Measurements from ENCODE around the gene SEMA4C.
"Not testable (repeated sequence)": the region's sequence is repeated elsewhere in the genome, so short reads cannot be mapped to it uniquely, and the experiment has no call there.

Gene SEMA4C

GRCh38 chr2:96866586-96866985 is 3.3 kb downstream of the SEMA4C start:
- DNase-seq (ENCODE audit: low spot score): no peak

DNA sequence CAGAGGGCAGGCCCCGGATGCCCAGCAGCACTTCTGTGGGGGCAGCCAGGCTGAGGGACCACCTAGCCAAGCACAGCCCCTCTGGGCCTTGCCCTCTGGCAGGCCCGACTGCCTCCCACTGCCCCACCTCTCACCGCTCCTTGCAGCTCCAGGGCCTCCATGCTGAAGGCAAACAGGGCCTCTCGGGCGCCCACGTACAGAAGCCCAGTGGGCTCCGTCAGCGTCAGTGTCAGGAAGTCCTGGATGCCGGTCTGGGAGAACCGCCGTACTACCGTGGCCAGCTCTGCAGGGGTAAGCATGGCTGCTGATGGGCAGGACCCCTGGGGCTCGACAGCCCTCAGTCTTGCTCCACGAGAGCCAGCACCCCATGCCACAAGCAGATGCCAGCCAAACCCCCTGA is 3.7 kb downstream of the SEMA4C start:
- DNase-seq (ENCODE audit: low spot score): no peak

DNA sequence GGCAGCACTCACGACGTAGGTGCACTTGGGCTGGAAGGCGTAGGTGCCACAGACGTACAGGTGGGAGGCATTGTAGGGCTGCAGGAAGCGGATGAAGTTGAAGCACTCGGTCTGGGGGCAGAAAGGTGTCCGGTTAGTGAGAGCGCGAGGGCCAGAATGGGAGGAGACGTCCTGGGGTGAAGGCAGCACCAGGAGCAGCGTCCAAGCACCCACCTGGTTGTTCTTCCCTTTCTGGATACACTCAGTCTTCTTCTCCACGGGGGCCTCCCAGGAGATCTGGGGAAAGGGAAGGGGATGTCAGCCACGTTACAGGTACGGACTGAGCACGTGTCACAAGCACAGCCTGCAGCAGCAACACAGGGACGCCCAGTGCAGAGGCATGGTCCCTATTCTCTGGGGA is 4.2 kb downstream of the SEMA4C start:
- DNase-seq (ENCODE audit: low spot score): no peak

- no peak for DNase-seq (ENCODE audit: low spot score)
Observed at GRCh38 chr2:96864343-96865091, 5.4 kb downstream of the SEMA4C start.

DNA sequence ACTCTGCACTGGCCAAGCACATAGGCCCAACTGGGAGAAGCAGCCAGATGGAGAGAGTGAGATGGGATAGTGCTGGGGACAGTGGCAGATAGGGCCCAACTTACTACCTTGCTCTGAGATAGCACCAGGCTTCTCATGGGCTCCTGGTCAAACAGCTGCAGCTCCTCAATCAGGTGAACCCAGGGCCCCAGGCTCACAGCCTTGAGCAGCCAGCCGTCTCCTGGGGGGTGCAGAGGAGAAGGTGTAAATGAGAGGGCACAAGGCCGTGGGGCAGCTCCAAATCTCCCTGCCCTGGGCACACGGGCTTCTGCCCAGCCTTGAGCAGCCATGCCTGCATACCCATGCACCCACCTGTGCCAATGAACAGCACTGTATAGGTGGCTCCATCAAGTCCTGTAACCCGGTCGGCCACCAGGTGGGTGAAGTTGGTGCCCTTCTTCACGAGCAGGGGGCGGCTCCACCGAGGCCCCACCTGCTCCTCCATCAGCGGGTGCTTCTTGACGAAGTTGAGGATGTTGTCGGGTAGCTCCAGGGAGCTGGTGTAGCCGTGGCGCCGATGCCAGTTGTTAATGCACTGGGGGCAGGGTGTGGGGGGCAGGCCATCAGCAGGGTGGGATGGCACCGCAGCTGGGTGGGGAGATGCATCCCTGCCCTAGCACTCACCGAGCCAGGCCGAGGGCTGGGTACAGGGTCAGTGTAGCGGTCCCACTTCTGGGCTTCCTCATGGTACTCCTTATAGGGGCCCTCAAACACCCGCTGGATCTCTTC is 6.1 kb downstream of the SEMA4C start:
- no peak for DNase-seq (ENCODE audit: low spot score)

GRCh38 chr2:96863056-96863455 is 6.8 kb downstream of the SEMA4C start:
- DNase-seq (ENCODE audit: low spot score): not testable (repeated sequence)

DNA sequence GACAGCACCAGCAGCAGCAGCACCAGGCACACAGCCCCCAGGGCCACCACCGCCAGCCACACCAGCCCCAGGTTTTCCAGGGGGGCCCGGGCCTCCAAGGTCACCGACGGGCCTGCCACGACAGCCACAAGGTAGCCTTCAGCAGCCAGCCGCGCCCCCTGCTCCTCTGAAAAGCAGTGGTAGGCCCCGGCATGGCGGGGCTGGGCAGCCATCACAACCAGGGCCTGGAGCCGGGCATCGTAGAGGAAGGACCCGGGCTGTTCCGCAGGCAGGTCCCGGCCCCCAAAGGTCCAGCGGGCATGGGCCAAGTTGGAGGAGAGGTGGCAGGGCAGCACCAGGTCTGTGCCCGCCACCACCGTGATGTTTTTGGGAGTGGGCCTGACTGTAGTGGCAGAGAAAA is 8.8 kb downstream of the SEMA4C start:
- no peak for DNase-seq (ENCODE audit: low spot score)

DNA sequence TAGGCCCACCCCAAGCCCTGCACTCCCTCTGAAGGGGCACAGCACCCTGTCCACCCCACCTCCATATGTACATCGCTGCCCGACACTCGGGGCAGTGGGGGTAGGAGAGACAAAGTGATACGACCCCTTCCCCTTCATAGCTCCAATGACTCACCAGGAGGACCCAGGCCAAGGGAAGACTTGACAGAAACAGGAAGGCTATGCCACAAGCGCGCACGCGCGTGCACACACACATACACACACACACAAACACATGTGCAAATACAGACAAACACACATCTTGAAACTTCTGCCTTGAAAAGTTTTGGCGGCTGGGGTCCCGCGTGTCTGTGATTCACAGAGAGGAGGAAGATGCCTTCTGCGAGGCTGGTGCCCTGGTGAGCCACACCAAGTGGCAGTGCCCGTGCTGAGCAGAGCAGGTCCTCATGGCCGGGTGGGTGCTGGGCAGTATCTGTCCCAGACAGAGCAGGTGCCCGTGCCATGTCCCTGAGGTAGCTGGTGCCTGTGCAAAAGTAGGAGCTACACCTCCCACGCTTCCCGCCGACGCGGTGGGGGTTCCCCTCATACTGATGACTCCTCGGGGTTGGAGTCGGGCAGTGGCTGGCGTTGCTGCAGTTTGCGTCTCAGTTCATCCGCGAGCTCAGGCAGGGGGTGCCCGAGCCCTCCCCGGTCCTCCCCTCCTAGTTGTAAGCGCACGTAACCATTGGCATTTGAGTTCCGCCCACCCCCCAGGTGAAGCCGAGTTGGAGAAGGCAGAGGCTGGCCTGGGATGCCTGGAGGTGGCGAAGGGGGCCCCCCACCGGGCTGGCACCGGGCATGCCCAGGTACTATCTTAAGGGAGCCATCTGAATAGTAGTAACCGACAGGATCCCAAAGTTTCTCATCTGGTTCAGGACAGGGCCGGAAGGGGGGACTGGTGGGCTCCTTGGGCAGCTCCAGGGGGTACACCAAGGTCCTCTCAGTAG is 9.5 kb downstream of the SEMA4C start:
- DNase-seq (ENCODE audit: low spot score): no peak

GRCh38 chr2:96859681-96860064 is 10.2 kb downstream of the SEMA4C start:
- no peak for DNase-seq (ENCODE audit: low spot score)

GRCh38 chr2:96859099-96859649 is 10.7 kb downstream of the SEMA4C start:
- DNase-seq (ENCODE audit: low spot score): no peak

GRCh38 chr2:96857667-96858372 is 12.1 kb downstream of the SEMA4C start, which contains the start of gene ANKRD39:
TSS of gene ANKRD39 (minus strand) at chr2:96858016. CDS start at chr2:96857987, 29 bp downstream.
- DNase-seq (ENCODE audit: low spot score): peak; percentile 98

- no peak for DNase-seq (ENCODE audit: low spot score)
Observed at GRCh38 chr2:96856776-96857666, 12.9 kb downstream of the SEMA4C start.

- no peak for DNase-seq (ENCODE audit: low spot score)
Observed at GRCh38 chr2:96853321-96853720, 16.6 kb downstream of the SEMA4C start.

GRCh38 chr2:96852667-96853066 is 17.2 kb downstream of the SEMA4C start:
- no peak for DNase-seq (ENCODE audit: low spot score)

GRCh38 chr2:96848264-96848663 is 21.6 kb downstream of the SEMA4C start:
- DNase-seq (ENCODE audit: low spot score): peak; percentile 57

DNA sequence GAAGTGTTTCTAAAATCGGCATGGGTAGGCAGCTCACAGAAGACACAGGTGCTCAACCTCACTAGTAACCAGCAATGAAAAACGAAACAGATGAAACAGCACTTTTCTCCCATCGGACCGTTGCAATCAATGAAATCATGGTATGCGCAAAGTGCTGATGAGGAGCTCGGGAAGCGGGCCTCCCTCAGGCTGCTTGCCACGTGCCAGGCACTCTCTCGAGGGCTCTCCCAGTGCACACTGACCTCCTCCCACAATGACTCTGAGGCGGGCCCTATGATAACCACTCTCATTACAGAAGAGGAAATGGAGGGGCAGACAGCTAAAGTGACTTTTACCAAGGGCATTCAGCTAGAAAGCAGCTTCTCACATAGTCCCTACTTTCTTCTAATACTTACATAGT is 22.3 kb downstream of the SEMA4C start:
- DNase-seq (ENCODE audit: low spot score): no peak

DNA sequence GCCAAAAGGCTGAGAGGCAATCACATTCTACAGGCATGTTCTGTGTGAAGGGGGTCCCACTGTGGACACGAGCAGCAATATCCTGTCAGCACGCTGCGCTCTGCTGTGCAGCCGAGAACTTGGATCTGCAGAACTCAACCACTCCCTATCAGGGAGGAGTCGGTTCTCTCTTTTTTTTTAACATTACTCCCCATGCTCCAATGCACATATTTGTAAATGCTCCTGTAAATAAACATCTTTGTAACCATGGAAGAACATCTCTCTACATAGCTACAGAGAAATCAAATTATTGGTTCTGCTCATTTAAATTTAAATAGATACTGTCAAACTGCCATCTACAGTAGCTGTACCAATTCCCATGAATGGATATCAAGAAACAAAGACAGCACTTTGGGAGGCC is 23.1 kb downstream of the SEMA4C start:
- DNase-seq (ENCODE audit: low spot score): no peak

DNA sequence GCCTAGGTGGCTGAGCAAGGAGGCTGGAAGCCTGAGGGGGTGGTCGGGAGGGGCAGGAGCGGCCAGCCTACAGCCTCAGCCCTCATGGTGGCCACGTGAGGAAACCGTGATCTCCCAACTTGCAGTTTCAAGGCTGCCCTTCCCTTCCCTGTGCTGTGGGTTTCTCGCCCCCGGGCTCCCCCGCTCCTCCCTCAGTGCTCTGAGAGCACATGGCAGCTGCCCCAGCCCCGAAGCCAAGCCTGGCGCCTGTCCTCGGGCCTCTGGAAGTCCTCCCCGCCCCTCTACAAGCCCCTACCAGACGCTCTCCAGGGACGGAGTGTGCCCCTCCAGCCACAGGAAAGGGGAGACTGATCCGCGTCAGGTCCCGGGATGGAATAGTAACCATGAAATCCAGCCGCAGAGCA is 25.5 kb downstream of the SEMA4C start:
- no peak for DNase-seq (ENCODE audit: low spot score)

DNA sequence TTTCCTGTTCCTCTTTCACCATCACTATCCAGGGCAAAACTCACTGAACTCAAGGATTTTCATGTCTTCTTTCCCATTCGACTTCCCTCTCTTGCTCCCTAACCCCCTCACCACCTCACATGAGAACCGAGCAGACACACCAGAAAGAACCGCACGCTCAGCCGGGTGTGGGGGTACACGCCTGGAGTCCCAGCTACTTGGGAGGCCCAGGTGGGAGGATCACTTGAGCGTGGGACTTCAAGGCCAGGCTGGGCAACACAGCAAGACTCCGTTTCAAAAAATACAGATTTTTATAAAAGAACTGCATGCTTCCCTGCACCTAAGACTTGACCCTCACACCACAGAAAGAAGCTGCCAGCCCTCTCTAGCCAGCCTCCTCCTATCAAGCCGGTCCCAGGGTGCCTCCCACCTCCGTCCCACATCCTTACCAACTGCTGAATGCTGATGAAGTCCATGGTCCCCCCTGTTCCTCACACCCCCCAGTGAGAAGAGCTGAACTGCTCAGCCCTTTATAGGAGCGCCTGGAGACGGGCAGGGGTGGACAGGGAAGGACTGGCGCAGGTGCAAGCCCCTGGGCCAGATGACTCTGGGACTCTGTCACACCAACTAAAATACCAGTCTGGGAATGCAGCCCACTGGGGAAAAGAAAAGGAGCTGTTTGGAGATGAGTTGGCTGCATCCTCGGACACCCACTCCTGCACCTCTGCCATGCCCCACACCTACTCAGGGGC is 26.2 kb downstream of the SEMA4C start, which contains the start of gene ANKRD23:
TSS of gene ANKRD23 (minus strand) at position 484 of the 731 bp plus-strand sequence. CDS start at position 455, 29 bp downstream.
- DNase-seq (ENCODE audit: low spot score): no peak

Measured in ecto neural progenitor cell (in vitro differentiated cells).